Cardiac fibroblast (primary cell): ENCODE data around the gene NAV2.

Source experiments
- DNase-seq, 2 donors: peaks; one replicate each; pipeline versions ENCODE4 v3.0.0 to v3.0.0-alpha.2; 2010; ENCODE audit warnings: low read depth in 2 of 2
- H3K4me3 ChIP-seq, 2 donors: replicated peaks in 1 of 2; 1 replicate in 1 of 2; 2 replicates in 1 of 2; pipeline ENCODE4 v1.5.1; 2011; ENCODE audit warnings: low read depth in 2 of 2, low read length in 2 of 2, mild to moderate bottlenecking in 2 of 2, moderate library complexity in 1 of 2
- TF ChIP-seq, protein P1 (sequence below): IDR thresholded peaks from one replicate; pipeline ENCODE4 v1.5.1; 2011; ENCODE audit warnings: low read depth, mild to moderate bottlenecking, low read length, inconsistent platforms

The NAV2 gene

DNA sequence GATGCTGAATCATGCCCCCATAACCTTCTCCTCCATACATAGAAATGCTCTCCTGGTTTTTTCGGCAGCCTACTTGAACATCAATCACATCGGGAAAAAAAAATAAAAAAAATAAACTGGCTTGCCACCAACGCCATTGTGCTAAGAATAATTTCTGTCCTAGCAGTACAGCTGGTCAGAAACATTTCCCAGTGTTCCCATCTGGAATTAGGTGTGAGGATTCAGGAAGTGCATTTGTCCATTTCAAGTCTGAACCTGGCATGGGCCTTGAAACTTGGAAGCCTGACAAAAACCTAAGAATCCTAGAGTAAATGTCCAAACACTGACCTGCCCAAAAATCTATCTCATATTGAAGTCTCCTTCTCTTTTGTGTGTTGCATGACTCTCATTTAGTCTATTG is 16.6 kb upstream of the NAV2 start:
- H3K4me3 ChIP-seq: no peak overlapping the region
- no peak for DNase-seq
- TF ChIP-seq, protein P1, sequence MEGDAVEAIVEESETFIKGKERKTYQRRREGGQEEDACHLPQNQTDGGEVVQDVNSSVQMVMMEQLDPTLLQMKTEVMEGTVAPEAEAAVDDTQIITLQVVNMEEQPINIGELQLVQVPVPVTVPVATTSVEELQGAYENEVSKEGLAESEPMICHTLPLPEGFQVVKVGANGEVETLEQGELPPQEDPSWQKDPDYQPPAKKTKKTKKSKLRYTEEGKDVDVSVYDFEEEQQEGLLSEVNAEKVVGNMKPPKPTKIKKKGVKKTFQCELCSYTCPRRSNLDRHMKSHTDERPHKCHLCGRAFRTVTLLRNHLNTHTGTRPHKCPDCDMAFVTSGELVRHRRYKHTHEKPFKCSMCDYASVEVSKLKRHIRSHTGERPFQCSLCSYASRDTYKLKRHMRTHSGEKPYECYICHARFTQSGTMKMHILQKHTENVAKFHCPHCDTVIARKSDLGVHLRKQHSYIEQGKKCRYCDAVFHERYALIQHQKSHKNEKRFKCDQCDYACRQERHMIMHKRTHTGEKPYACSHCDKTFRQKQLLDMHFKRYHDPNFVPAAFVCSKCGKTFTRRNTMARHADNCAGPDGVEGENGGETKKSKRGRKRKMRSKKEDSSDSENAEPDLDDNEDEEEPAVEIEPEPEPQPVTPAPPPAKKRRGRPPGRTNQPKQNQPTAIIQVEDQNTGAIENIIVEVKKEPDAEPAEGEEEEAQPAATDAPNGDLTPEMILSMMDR: no peak

DNA sequence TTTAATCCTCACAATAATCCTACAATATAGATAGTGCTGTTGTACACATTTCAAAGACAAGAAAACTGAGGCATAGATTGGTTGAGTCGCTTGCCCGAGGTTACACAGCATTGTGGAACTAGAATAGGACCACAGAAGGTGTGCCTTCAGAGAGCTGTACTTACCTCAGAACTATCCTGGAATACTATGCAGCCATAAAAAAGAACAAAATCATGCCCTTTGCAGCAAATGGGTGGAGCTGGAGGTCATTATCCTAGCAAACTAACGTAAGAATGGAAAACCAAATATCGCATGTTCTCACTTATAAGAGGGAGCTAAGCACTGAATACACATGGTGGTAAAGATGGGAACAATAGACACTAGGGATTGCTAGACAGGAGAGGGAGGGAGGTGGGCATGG is 15.7 kb upstream of the NAV2 start:
- no peak overlapping the region for H3K4me3 ChIP-seq
- no peak for DNase-seq
- TF ChIP-seq, protein P1: no peak

DNA sequence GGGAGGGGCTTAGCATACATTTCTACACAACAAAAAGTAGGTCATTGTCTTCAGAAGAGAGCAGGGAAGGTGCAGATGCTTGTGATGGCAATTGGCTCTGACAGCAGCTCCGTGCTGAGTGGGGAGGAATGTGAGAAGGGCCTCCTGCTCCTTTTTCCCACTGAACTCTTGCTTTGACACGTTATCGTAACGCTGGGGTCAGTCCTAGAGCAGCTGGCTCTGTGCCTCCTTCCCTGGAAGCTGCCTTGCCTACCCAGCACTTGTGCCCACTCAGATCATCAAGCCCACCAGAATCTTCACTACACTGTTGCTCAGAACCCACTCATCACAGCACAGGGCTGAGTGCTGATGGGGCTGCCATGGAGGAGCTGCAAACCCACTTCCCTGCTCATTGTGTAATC is 14.9 kb upstream of the NAV2 start:
- no peak overlapping the region for H3K4me3 ChIP-seq
- TF ChIP-seq, protein P1: no peak
- DNase-seq: peak in 1 of 2 donors; percentile 51

DNA sequence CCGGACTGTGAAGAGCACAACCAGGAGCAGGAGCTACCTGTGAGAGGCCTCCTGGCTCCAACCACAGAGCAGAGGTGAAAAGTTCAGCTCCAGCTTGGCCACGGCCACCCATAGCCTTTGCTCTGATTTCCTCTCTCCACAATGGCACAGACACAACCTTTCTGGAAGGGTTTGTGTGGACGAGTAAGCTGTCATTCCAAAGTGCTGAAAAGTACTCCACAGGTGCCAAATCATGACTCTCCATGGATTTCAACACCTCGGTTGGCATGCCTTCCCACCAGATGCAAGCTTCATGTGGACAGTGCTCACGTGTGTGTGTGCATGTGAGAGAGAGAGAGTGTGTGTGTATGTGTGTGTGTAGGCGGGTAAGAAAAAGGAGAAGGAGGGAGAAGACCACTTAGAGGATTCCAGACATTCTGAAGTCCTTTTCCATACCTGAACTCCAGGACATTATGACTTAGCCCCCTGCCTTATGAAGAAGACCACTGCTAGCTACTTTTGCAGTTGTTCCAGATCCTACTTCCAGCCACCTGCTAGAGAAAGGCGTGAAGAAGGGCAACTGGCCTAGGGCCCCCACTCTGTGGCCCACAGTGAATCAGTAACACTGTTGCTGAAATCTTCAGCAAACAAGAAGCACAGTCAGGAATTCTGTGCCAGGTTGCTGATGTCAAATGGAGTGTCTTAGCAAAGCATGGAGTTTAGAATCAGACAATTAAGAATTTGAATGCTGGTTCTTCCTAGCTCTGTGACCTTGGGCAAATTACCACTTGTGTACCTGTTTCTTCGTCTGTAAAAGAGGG is 13.9 kb upstream of the NAV2 start:
- peak; percentile 77 to 82 for DNase-seq
- TF ChIP-seq, protein P1: no peak
- no peak overlapping the region for H3K4me3 ChIP-seq

DNA sequence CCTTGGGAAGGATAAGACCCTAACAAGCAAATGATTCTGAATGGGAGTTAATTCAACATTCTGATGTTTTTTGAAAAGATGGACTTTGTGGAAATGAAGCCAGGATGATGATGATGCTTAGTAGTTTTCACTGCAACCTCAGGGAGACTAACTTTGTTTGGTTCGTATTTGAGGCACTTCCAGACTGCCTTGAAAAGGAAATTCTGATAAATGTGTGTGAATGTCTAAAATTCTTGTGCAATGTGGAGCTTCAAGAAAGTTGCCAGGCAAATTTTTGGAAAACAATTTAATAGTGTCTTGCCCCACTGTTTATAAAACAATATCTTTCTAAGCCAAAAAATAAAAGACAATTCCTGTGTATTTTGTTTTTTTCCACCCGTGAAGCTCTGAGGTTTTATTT is 11.2 kb upstream of the NAV2 start:
- peak in 1 of 2 donors; percentile 46 for DNase-seq
- no peak overlapping the region for H3K4me3 ChIP-seq
- TF ChIP-seq, protein P1: no peak

DNA sequence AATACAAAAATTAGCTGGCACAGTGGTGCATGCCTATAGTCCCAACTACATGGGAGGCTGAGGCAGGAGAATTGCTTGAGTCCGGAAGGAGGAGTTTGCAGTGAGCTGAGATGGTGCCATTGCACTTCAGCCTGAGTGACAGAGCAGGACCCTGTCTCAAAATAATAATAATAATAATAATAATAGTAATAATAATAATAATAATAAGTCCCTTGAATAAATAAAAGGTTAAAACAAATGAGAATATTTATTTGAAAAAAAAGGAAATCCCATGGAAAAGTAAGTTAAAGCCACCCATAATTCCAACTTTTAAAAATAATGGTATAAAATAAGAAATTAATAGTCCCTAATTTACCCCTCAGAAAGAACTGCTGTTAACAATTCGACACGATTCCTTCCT is 10.0 kb upstream of the NAV2 start:
- TF ChIP-seq, protein P1: no peak
- H3K4me3 ChIP-seq: no peak overlapping the region
- no peak for DNase-seq

DNA sequence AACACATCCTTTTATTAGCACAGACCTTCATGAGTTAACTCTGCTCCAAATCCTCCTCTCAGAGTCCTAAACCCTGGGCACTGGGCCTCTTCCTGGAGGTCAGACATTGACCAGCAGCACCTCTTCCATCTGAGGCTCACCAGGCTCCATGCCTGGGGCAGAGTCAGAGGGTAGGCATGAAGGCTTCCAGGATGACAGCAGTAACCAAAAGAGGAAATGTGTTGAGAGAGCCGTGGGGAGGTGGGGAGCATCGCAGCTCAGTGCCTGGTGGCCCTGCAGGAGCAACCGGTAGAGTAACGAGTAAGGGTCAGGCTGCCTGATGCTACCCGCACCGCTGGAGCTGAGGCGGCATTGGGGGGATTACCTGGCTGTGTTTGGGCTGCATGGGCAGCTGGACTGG is 9.4 kb upstream of the NAV2 start:
- TF ChIP-seq, protein P1: no peak
- DNase-seq: no peak
- no peak overlapping the region for H3K4me3 ChIP-seq
